GM06990 (cell line): ENCODE data around the gene QRSL1.

ENCODE experiments used
- DNase-seq: peaks from one replicate; pipeline ENCODE4 v3.0.0-alpha.2; 2011; ENCODE audit not compliant: insufficient read length; ENCODE audit errors: extremely low read depth
- H3K27me3 ChIP-seq: replicated peaks from 2 replicates; pipeline ENCODE4 v1.6.0; 2011; ENCODE audit warnings: low read length; ENCODE audit not compliant: control insufficient read depth, insufficient read depth
- H3K36me3 ChIP-seq: 2 replicates; pipeline ENCODE4 v1.5.1; 2011; ENCODE audit warnings: low read length; ENCODE audit not compliant: control insufficient read depth, insufficient read depth
- H3K4me3 ChIP-seq: replicated peaks from 2 replicates; pipeline ENCODE4 v1.5.1; 2011; ENCODE audit warnings: low read depth, mild to moderate bottlenecking, control low read depth, low read length
- TF ChIP-seq, protein P1 (sequence below): IDR thresholded peaks from 2 replicates; pipeline ENCODE4 v1.5.1; 2011; ENCODE audit warnings: low read length, control low read depth, mild to moderate bottlenecking, inconsistent platforms; ENCODE audit not compliant: insufficient read depth, poor library complexity, severe bottlenecking

The QRSL1 gene

DNA sequence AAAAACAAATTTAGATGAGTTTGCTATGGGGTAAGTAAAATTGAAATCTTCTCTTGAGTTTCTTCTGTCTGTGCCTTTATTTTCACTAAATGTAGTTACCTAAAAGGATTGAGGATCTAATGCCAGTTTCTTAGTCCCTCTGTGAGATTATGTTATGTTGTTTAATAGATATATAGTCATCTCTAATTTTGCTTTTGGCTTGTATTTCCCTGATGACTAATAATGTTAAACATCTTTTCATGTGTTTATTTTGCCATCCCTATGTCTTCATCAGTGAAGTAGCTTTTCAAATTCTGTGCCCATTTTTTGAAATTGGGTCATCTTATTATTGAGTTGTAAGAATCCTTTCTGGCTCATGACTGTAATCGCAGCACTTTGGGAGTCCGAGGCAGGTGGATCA lies 13.7 kb downstream of the QRSL1 start:
- peaks cover 3% of the 10 kb centered on the region for H3K36me3 ChIP-seq
- no peak for DNase-seq
- TF ChIP-seq, protein P1, sequence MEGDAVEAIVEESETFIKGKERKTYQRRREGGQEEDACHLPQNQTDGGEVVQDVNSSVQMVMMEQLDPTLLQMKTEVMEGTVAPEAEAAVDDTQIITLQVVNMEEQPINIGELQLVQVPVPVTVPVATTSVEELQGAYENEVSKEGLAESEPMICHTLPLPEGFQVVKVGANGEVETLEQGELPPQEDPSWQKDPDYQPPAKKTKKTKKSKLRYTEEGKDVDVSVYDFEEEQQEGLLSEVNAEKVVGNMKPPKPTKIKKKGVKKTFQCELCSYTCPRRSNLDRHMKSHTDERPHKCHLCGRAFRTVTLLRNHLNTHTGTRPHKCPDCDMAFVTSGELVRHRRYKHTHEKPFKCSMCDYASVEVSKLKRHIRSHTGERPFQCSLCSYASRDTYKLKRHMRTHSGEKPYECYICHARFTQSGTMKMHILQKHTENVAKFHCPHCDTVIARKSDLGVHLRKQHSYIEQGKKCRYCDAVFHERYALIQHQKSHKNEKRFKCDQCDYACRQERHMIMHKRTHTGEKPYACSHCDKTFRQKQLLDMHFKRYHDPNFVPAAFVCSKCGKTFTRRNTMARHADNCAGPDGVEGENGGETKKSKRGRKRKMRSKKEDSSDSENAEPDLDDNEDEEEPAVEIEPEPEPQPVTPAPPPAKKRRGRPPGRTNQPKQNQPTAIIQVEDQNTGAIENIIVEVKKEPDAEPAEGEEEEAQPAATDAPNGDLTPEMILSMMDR = no peak
- no peak overlapping the region for H3K4me3 ChIP-seq
- H3K27me3 ChIP-seq = no peaks in the 10 kb centered on the region

DNA sequence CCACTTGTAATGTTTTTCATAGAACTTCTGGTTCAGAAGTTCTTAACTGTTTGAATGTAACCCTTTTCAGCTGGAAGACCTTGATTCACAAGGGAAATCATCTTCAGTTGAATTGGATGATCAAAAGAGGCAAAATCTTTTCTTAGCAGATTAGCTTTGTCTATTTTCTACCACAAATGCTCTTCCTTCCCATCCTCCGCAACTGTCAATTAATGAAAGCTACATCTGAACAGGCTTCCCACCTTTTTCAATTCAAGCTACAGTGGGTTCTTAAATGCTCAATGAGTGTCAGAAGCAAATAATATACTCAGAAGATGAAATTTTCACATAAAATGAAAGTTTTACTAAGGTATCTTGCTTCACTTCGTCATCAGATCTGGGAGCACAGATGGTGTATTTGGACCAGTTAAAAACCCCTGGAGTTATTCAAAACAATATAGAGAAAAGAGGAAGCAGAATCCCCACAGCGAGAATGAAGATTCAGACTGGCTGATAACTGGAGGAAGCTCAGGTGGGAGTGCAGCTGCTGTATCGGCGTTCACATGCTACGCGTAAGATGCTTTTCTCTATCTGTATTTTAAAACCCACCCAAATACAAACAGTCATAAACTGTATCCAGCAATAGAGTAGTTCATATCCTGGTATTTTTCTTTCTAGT lies 19.4 kb downstream of the QRSL1 start:
- Histone ChIP-seq H3K27me3 (no peaks in the 10 kb centered on the region), H3K36me3 (peaks cover 1% of the 10 kb centered on the region), H3K4me3 (no peak overlapping the region)
- TF ChIP-seq, protein P1 = no peak
- DNase-seq = no peak

DNA sequence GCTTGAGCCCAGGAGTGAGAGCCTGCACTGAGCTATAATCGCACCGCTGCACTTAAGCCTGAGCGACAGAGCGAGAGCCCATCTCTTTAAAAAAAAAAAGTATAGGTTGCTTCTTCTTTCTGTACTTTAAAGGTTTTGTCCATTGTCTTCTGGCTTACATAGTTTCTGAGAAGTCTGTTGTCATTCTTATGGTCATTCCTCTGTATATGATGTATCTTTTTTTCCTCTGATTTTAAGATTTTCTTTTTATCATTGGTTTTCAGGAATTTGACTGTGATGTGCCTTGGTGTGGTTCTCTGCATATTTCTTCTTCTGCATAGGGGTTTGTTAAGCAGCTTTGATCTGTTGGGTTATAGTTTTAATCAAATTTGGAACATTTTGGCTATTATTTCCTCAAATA lies 29.1 kb downstream of the QRSL1 start:
- no peaks in the 10 kb centered on the region for H3K27me3 ChIP-seq
- H3K36me3 ChIP-seq = peaks cover 11% of the 10 kb centered on the region
- DNase-seq = no peak
- no peak overlapping the region for H3K4me3 ChIP-seq
- TF ChIP-seq, protein P1 = no peak

DNA sequence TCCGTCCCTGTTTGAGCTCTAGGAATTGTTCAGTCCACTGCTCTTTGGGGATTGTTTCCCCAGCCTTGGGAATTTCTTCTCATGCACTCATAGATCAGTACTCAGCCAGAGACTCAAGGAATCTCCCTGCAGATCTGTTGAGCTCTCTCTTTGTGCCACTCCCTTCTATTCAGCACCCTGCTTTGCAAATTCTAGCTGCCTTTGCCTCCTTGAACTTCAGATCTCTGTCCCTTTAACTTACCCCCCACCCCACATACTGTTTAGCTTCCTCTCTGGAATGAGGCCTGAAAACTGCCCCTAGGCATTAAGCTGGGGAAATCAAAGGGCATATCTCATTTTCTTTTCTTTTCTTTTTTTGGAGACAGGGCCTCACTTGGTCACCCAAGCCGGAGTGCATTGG lies 30.5 kb downstream of the QRSL1 start:
- Histone ChIP-seq H3K27me3 (no peaks in the 10 kb centered on the region), H3K4me3 (no peak overlapping the region), H3K36me3 (peaks cover 12% of the 10 kb centered on the region)
- no peak for DNase-seq
- TF ChIP-seq, protein P1 = no peak

DNA sequence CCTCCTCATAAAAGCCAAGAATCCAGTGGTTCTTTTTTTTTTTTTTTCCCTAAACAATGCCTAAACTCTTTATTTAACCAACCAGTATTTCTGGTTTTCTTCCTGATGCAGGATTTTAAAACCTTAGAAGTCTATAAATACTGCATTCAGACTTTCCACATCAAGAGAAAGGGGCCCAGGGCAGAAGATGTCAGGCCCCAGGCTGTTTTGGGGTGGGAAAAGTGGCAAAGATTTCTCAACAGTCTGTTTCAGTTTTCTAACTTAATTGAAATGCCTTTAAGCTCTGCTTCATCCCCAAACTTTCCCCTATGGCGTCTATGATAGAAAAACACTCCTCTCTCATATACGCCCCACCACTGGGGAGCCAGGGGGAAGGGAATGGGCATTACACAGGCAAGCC lies 33.1 kb downstream of the QRSL1 start:
- DNase-seq = no peak
- H3K36me3 ChIP-seq = peaks cover 4% of the 10 kb centered on the region
- H3K4me3 ChIP-seq = no peak overlapping the region
- H3K27me3 ChIP-seq = no peaks in the 10 kb centered on the region
- TF ChIP-seq, protein P1 = no peak

DNA sequence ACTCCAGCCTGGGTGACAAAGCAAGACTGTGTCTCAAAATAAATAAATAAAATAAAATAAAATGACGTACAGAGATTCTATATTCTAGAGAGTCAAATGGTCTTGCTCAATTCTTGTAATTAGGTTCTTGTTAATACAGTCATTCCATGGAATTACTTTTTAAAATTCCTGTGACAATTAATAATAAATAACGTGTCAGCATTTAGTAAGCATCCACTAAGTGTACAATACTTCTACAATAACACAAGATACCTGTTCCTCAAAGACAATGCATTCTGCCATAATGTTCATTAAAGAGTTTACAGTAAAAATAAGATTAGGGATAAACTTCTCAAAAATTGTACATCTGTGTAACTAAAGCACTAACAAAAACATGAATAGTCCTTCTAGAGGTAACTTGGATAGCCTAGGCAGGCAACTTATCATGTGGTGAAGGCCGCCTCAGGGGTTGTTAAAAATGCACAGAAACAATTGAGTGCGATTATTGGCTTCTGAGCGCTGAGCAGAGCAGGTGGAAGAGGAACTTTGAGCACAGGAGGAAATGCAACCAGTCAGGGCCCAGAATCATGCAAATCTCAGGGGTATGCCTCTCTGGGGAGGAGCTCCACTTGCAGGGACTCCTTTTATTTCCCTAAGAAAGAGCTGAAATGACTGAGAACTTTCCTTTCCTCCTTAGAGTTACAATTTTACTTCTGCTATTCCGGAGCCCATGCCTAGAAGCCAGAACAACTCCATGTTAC lies 37.1 kb downstream of the QRSL1 start:
- DNase-seq = peak; percentile 50
- Histone ChIP-seq H3K36me3 (peaks cover 2% of the 10 kb centered on the region), H3K27me3 (no peaks in the 10 kb centered on the region), H3K4me3 (no peak overlapping the region)
- TF ChIP-seq, protein P1 = no peak
